A549 treated with DMSO at 1 μM for 4 hours (cell line): ENCODE measurements around the gene PIAS3. TPM values are rescaled to one million over a fixed set of nuclear protein-coding genes. Genes with fewer than 3 reads are reported as not detected.

Experiments
- total RNA-seq: library from RNA; stranded (reverse); fragments of 200-300 nt; extraction: Qiagen RNA extraction; gene quantifications from 5 replicates; pipeline ENCODE4 v1.2.3, GENCODE V29; 2022; ENCODE audit warnings: low read depth

The PIAS3 gene
- 21.7 to 28.0 TPM (median 24.6 TPM) in 5 replicates for total RNA-seq

DNA sequence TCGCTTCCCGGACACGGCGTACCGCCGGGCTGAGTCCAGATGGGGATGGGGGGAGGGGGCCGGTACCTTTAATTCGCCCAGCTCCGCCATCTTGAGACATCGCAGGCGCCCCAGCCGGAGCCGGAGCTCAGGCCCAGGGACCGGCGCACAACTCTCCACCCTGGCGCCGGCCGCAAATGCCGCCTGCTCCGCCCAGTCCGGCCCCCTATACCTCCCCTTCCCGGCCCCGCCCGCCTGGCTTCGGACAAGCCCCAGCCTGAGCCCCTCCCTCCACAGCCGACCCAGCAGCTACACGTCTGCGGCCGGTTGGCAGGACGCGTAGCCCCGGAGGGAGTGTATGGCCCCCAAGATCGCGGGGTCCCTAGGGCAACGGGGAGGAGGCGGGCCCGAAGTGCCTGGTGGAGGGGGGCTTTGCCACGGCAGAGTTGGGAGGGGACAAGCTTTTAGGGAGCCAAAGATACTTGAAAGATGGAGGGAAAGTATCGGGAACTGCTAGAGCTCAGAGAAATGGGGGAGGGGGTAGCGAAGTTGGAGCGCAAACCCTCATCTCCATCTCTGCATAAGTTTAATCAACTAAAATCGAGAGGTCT is at the start of gene PIAS3:
Gene PIAS3, minus strand, starts transcription at position 181 of the 590 bp plus-strand sequence. Its CDS starts 91 bp downstream, at position 90.

DNA sequence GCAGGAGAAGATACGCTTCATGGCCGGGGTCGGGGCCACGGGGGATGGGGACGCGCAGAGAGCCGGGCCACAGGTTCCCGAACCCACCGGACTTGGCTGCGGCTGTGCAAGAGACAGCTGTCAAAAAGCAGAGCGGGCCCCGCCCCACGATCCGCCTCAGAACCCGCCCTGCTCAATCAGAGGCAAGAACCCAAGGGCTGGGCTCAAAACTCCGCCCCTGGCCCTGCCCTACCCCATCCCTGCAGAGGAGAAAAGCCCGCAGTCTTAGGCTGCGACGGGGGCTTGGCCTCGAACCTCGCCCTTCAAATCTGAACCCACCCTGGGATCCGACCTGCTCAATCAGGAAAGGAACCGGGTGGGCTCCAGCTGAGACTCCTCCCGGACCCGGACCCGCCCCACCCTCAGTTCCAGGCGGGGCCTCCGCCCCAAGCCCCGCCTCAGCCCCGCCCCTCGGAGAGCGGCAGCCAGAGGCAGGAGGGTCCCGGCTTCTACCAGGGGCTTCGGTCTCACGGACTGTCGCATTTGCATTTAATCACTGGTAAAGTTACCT is 26.9 kb upstream of the PIAS3 start, which contains the start of gene ANKRD35:
Gene ANKRD35, minus strand, starts transcription at position 129 of the 550 bp plus-strand sequence. Its CDS starts 108 bp downstream, at position 21.

DNA sequence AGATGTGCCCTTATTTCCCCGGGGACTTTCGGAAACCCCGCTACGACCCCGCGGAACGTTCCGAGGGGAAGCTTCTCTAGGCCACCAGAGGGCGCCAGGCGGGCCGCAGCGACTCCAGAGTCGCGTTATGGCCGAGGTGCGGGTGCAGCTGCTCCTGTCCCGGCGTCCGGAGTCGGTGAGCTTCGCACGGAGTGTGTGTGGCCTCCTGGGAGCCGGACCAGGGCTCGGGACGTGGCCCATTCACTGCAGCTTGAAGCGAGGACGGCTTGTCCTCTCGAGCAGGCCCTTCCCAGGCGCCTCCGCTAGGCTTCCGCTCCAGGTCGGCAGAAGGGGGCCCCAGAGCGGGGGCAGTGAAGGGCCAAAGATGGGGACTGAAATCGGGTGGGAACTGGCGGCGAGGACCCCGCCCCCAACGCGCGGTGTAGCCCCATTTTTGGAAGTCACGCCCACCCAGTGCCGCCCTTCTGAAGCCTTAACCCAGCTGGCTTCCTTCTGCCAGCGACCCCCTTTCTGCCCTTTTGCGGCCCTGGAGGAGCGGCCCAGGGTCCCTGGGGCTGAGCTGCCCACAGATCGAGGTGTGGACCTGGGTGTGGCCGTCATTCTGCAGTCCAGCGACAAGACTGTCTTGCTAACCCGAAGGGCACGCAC is 13.2 kb downstream of the PIAS3 start, which contains the start of gene NUDT17:
Gene NUDT17, plus strand, starts transcription at position 117 of the 648 bp plus-strand sequence. Its CDS starts 11 bp downstream, at position 128.

DNA sequence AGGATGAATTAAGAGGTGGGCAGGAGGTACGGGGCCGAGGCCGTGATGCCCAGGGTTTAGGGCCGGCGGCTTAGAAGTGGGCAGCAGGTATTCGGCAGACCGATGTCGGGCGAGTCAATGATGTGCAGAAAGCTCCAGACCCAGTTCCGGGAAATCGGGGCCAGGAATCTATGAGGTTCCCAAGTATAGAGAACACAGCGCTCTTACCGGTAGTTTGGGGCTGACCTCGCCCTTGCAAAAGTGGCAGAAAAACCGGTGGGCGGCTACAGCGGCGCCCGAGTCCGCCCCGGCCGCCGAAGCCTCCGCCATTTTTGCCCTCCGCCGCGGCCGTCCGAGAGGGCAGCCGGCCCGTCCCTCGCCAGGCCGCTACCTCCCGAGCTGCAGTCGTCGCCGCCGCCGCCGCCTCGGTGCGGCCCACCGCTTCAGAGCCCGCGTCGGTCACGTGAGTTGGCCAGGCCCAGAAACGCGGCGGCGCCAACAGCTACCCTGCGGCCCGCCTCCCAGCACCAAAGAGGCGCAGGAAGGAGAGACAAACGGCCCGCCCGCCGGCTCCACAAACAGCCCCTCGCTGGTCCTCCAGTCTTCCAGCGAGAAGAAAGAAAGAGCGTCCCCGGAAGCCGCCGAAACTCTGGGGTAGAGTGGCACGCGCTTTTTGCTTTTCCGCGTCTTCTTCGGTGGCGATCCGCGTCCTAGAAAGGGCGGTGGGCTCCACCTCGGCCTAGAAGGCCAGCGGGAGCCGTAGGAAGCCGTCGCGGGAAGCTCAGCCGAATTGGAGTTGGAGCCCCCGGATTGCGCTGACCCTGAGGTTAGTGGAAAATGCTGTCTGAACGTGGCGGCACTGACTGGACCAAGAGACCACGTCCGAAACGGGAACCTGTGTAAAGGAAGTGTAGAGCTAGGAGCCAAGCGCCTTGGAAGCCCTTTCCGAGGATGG is 35.0 kb downstream of the PIAS3 start, which contains the start of the genes POLR3C and RNF115:
Gene POLR3C, plus strand, starts transcription at position 636 of the 934 bp plus-strand sequence. CDS start 1,577 bp downstream, outside the sequence.
Gene RNF115, minus strand, starts transcription at position 531 of the 934 bp plus-strand sequence. Its CDS starts 222 bp downstream, at position 309.

Other genes with a start within 250 kb of the PIAS3 start
- 0.56 to 1.0 TPM (median 0.70 TPM) in 5 replicates for gene PDZK1, start 151.7 kb downstream of the PIAS3 start, total RNA-seq
- gene CD160, start 139.6 kb downstream of the PIAS3 start, total RNA-seq = not detected in 5 replicates
- gene RNF115, start 35.0 kb downstream of the PIAS3 start, total RNA-seq = 7.6 to 13.2 TPM (median 11.4 TPM) in 5 replicates
- 35.1 to 37.2 TPM (median 36.4 TPM) in 5 replicates for gene POLR3C, start 34.9 kb downstream of the PIAS3 start, total RNA-seq
- gene NUDT17, start 13.5 kb downstream of the PIAS3 start, total RNA-seq = 4.9 to 6.5 TPM (median 5.8 TPM) in 5 replicates
- not detected in 5 replicates for gene ANKRD35, start 26.8 kb upstream of the PIAS3 start, total RNA-seq
- gene ITGA10, start 51.0 kb upstream of the PIAS3 start, total RNA-seq = 0.29 to 0.37 TPM (median 0.36 TPM) in 5 replicates
- gene PEX11B, start 59.6 kb upstream of the PIAS3 start, total RNA-seq = 21.3 to 26.2 TPM (median 23.2 TPM) in 5 replicates
- gene RBM8A, start 68.4 kb upstream of the PIAS3 start, total RNA-seq = 184 to 223 TPM (median 198 TPM) in 5 replicates
- 8.6 to 10.5 TPM (median 9.9 TPM) in 5 replicates for gene LIX1L, start 98.9 kb upstream of the PIAS3 start, total RNA-seq
- 0.17 to 0.69 TPM (median 0.23 TPM) in 5 replicates for gene ANKRD34A, start 105.5 kb upstream of the PIAS3 start, total RNA-seq
- 9.0 to 9.6 TPM (median 9.2 TPM) in 5 replicates for gene POLR3GL, start 105.6 kb upstream of the PIAS3 start, total RNA-seq
- gene TXNIP, start 137.5 kb upstream of the PIAS3 start, total RNA-seq = 0.11 to 0.26 TPM (median 0.13 TPM) in 5 replicates
- not detected in 5 replicates for gene HJV, start 162.7 kb upstream of the PIAS3 start, total RNA-seq